BLaER1 treated with 17β-estradiol and CSF1 and Interleukin-3, amounts not matched to agents 10 nM and 100 nM (cell line): ENCODE data around the gene DPF3.

Experiments
- H3K27ac ChIP-seq, 11 experiments: shearing (Covaris generic); formaldehyde crosslinking; 2 replicates each; pipeline ENCODE4 v1.8.1; 2022
- H3K27me3 ChIP-seq, 11 experiments: shearing (Covaris generic); formaldehyde crosslinking; 2 replicates each; pipeline ENCODE4 v1.8.1; 2022
- H3K36me3 ChIP-seq, 11 experiments: shearing (Covaris generic); formaldehyde crosslinking; 2 replicates each; pipeline ENCODE4 v1.8.1; 2022
- H3K4me1 ChIP-seq, 10 experiments: shearing (Covaris generic); formaldehyde crosslinking; 2 replicates each; pipeline ENCODE4 v1.8.1; 2022
- H3K4me2 ChIP-seq, 11 experiments: shearing (Covaris generic); formaldehyde crosslinking; 2 replicates each; pipeline ENCODE4 v1.8.1; 2022
- H3K4me3 ChIP-seq, 10 experiments: shearing (Covaris generic); formaldehyde crosslinking; 2 replicates each; pipeline ENCODE4 v1.8.1; 2022
- H3K9ac ChIP-seq, 11 experiments: shearing (Covaris generic); formaldehyde crosslinking; 2 replicates each; pipeline ENCODE4 v1.8.1; 2022
- H3K9me3 ChIP-seq, 11 experiments: shearing (Covaris generic); formaldehyde crosslinking; replicated peaks in 1 of 11; 2 replicates each; pipeline ENCODE4 v1.8.1; 2022
- H4K20me1 ChIP-seq, 11 experiments: shearing (Covaris generic); formaldehyde crosslinking; 2 replicates each; pipeline ENCODE4 v1.8.1; 2022
- Cebpa-rat ChIP-seq, 11 experiments: shearing (Covaris generic); IDR thresholded peaks; 2 replicates each; pipeline ENCODE4 v1.8.1; 2022

Gene DPF3

GRCh38 chr14:72606879-72607278, 287.0 kb downstream of the DPF3 start:
- Histone ChIP-seq H3K9me3 (no peaks in the 10 kb centered on the region), H3K4me2 (peak overlapping the region in 4 of 11 experiments; percentile 60 to 67 (median 64); a peak in 3 of 22 replicates)
- no peak for TF ChIP-seq Cebpa-rat (IDR thresholded peaks at IDR 0.05)

GRCh38 chr14:72605921-72606220, 288.0 kb downstream of the DPF3 start:
- Histone ChIP-seq H3K27ac (no peak overlapping the region), H3K4me3 (no peak overlapping the region), H4K20me1 (no peaks in the 10 kb centered on the region), H3K9me3 (no peaks in the 10 kb centered on the region), H3K36me3 (no peaks in the 10 kb centered on the region), H3K27me3 (no peaks in the 10 kb centered on the region), H3K4me1 (peaks cover 19 to 64% (median 51%) of the 10 kb centered on the region in 10 experiments), H3K9ac (no peak overlapping the region), H3K4me2 (0 out of 22 replicates have a peak overlapping the region, but pooled peaks of 1 of the 11 experiments have one; percentile 83)
- TF ChIP-seq Cebpa-rat (IDR thresholded peaks at IDR 0.05), result no peak

More at GRCh38 chr14:72606879-72607278, 287.0 kb downstream of the DPF3 start:
- Histone ChIP-seq H3K4me1 (peaks cover 15 to 56% (median 44%) of the 10 kb centered on the region in 10 experiments), H3K27ac (no peak overlapping the region), H3K27me3 (no peaks in the 10 kb centered on the region), H3K36me3 (no peaks in the 10 kb centered on the region), H3K4me3 (no peak overlapping the region), H4K20me1 (no peaks in the 10 kb centered on the region; a peak in 1 of 22 replicates), H3K9ac (no peak overlapping the region)

- H3K4me2 ChIP-seq, result peak overlapping the region in 9 of 11 experiments; percentile 42 to 92 (median 78); a peak in 17 of 22 replicates
- H3K9me3 ChIP-seq, result no peaks in the 10 kb centered on the region
Observed at GRCh38 chr14:72605096-72605920, 288.6 kb downstream of the DPF3 start.

GRCh38 chr14:72604133-72604532, 289.8 kb downstream of the DPF3 start:
- no peaks in the 10 kb centered on the region for H3K27me3 ChIP-seq
- no peak overlapping the region for H3K27ac ChIP-seq
- no peaks in the 10 kb centered on the region for H4K20me1 ChIP-seq
- H3K4me2 ChIP-seq, result peak overlapping the region in 9 of 11 experiments; percentile 42 to 92 (median 78); a peak in 18 of 22 replicates
- TF ChIP-seq Cebpa-rat (IDR thresholded peaks at IDR 0.05), result no peak
- no peaks in the 10 kb centered on the region for H3K36me3 ChIP-seq
- H3K9me3 ChIP-seq, result no peaks in the 10 kb centered on the region
- no peak overlapping the region for H3K4me3 ChIP-seq
- H3K4me1 ChIP-seq, result peaks cover 30 to 78% (median 66%) of the 10 kb centered on the region in 10 experiments
- H3K9ac ChIP-seq, result no peak overlapping the region

More at GRCh38 chr14:72605096-72605920, 288.6 kb downstream of the DPF3 start:
- H3K27ac ChIP-seq, result no peak overlapping the region
- no peak overlapping the region for H3K9ac ChIP-seq
- no peak overlapping the region; a peak in 1 of 20 replicates for H3K4me3 ChIP-seq
- H3K27me3 ChIP-seq, result no peaks in the 10 kb centered on the region
- H3K36me3 ChIP-seq, result no peaks in the 10 kb centered on the region
- no peaks in the 10 kb centered on the region for H4K20me1 ChIP-seq
- TF ChIP-seq Cebpa-rat (IDR thresholded peaks at IDR 0.05), result no peak
- peaks cover 25 to 70% (median 56%) of the 10 kb centered on the region in 10 experiments for H3K4me1 ChIP-seq

- Histone ChIP-seq H3K4me2 (peak overlapping the region in 8 of 11 experiments; percentile 44 to 92 (median 80); a peak in 16 of 22 replicates), H3K4me3 (no peak overlapping the region), H3K4me1 (peaks cover 29 to 77% (median 63%) of the 10 kb centered on the region in 10 experiments), H3K36me3 (no peaks in the 10 kb centered on the region), H3K9me3 (no peaks in the 10 kb centered on the region), H3K9ac (no peak overlapping the region), H4K20me1 (no peaks in the 10 kb centered on the region), H3K27me3 (no peaks in the 10 kb centered on the region), H3K27ac (no peak overlapping the region)
- no peak for TF ChIP-seq Cebpa-rat (IDR thresholded peaks at IDR 0.05)
Observed at GRCh38 chr14:72603639-72604038, 290.3 kb downstream of the DPF3 start.

GRCh38 chr14:72600551-72601330, 293.2 kb downstream of the DPF3 start:
- no peak for TF ChIP-seq Cebpa-rat (IDR thresholded peaks at IDR 0.05)
- H3K4me2 ChIP-seq, result peak overlapping the region; percentile 46 to 70 (median 62)
- H4K20me1 ChIP-seq, result no peaks in the 10 kb centered on the region
- H3K4me1 ChIP-seq, result peaks cover 15 to 71% (median 55%) of the 10 kb centered on the region in 10 experiments
- H3K36me3 ChIP-seq, result no peaks in the 10 kb centered on the region
- H3K9ac ChIP-seq, result no peak overlapping the region
- H3K9me3 ChIP-seq, result no peaks in the 10 kb centered on the region
- no peaks in the 10 kb centered on the region; a peak in 1 of 22 replicates for H3K27me3 ChIP-seq
- no peak overlapping the region for H3K4me3 ChIP-seq
- peak overlapping the region in 1 of 11 experiments; percentile 45; a peak in 1 of 22 replicates for H3K27ac ChIP-seq

GRCh38 chr14:72599579-72600470, 294.1 kb downstream of the DPF3 start:
- no peak overlapping the region for H3K27ac ChIP-seq
- no peaks in the 10 kb centered on the region for H3K36me3 ChIP-seq
- no peaks in the 10 kb centered on the region for H4K20me1 ChIP-seq
- H3K4me3 ChIP-seq, result no peak overlapping the region
- no peaks in the 10 kb centered on the region for H3K9me3 ChIP-seq
- no peak overlapping the region for H3K9ac ChIP-seq
- H3K27me3 ChIP-seq, result no peaks in the 10 kb centered on the region; a peak in 1 of 22 replicates
- peaks cover 15 to 64% (median 48%) of the 10 kb centered on the region in 10 experiments for H3K4me1 ChIP-seq
- no peak for TF ChIP-seq Cebpa-rat (IDR thresholded peaks at IDR 0.05)
- peak overlapping the region; percentile 46 to 70 (median 62); a peak in 21 of 22 replicates for H3K4me2 ChIP-seq

GRCh38 chr14:72598306-72598705, 295.6 kb downstream of the DPF3 start:
- Histone ChIP-seq H4K20me1 (no peaks in the 10 kb centered on the region), H3K4me2 (peak overlapping the region in 8 of 11 experiments; percentile 13 to 61 (median 44); a peak in 12 of 22 replicates), H3K27ac (no peak overlapping the region), H3K4me1 (peaks cover 15 to 56% (median 34%) of the 10 kb centered on the region in 10 experiments), H3K4me3 (no peak overlapping the region), H3K9ac (no peak overlapping the region), H3K36me3 (no peaks in the 10 kb centered on the region), H3K9me3 (no peaks in the 10 kb centered on the region), H3K27me3 (no peaks in the 10 kb centered on the region; a peak in 1 of 22 replicates)
- TF ChIP-seq Cebpa-rat (IDR thresholded peaks at IDR 0.05), result no peak
